Measurements from ENCODE around the gene C3orf22.

Gene C3orf22

GRCh38 chr3:126509597-126510307, 49.0 kb downstream of the C3orf22 start:
- ChIA-PET CTCF (no interaction called here), POLR2A (no interaction called here)
- no peak overlapping the region for H3K27ac ChIP-seq (ENCODE audit: extremely low read depth, low read depth, low read length)
- H3K4me1 ChIP-seq (ENCODE audit: control insufficient read depth, insufficient read depth, low read length) = no peaks in the 10 kb centered on the region
- TF ChIP-seq ZBTB7A (tag by site-specific recombination; IDR thresholded peaks at IDR 0.05; ENCODE audit: low read depth) (no peak), ZNF580 (tag by site-specific recombination; IDR thresholded peaks at IDR 0.05) (no peak), OVOL3 (tag by site-specific recombination; IDR thresholded peaks at IDR 0.05) (no peak), OSR2 (tag by site-specific recombination; IDR thresholded peaks at IDR 0.05) (no peak), ZNF624 (tag by site-specific recombination; IDR thresholded peaks at IDR 0.05) (no peak), ZNF791 (tag by site-specific recombination; IDR thresholded peaks at IDR 0.05) (no peak), HOXA7 (CRISPR knock-in tag; IDR thresholded peaks at IDR 0.05; ENCODE audit: borderline replicate concordance) (no peak), ZNF488 (tag by site-specific recombination; IDR thresholded peaks at IDR 0.05) (no peak), ZNF335 (tag by site-specific recombination; conservative IDR thresholded peaks at IDR 0.05) (no peak)
- TF ChIP-seq, protein P1, sequence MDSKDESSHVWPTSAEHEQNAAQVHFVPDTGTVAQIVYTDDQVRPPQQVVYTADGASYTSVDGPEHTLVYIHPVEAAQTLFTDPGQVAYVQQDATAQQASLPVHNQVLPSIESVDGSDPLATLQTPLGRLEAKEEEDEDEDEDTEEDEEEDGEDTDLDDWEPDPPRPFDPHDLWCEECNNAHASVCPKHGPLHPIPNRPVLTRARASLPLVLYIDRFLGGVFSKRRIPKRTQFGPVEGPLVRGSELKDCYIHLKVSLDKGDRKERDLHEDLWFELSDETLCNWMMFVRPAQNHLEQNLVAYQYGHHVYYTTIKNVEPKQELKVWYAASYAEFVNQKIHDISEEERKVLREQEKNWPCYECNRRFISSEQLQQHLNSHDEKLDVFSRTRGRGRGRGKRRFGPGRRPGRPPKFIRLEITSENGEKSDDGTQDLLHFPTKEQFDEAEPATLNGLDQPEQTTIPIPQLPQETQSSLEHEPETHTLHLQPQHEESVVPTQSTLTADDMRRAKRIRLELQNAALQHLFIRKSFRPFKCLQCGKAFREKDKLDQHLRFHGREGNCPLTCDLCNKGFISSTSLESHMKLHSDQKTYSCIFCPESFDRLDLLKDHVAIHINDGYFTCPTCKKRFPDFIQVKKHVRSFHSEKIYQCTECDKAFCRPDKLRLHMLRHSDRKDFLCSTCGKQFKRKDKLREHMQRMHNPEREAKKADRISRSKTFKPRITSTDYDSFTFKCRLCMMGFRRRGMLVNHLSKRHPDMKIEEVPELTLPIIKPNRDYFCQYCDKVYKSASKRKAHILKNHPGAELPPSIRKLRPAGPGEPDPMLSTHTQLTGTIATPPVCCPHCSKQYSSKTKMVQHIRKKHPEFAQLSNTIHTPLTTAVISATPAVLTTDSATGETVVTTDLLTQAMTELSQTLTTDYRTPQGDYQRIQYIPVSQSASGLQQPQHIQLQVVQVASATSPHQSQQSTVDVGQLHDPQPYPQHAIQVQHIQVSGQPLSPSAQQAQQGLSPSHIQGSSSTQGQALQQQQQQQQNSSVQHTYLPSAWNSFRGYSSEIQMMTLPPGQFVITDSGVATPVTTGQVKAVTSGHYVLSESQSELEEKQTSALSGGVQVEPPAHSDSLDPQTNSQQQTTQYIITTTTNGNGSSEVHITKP (tag by site-specific recombination; IDR thresholded peaks at IDR 0.05) = peak; percentile 41; the same call in 1 of the 2 replicates
- TF ChIP-seq, protein P2, sequence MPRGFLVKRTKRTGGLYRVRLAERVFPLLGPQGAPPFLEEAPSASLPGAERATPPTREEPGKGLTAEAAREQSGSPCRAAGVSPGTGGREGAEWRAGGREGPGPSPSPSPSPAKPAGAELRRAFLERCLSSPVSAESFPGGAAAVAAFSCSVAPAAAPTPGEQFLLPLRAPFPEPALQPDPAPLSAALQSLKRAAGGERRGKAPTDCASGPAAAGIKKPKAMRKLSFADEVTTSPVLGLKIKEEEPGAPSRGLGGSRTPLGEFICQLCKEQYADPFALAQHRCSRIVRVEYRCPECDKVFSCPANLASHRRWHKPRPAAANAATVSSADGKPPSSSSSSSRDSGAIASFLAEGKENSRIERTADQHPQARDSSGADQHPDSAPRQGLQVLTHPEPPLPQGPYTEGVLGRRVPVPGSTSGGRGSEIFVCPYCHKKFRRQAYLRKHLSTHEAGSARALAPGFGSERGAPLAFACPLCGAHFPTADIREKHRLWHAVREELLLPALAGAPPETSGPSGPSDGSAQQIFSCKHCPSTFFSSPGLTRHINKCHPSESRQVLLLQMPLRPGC (tag by site-specific recombination; IDR thresholded peaks at IDR 0.05) = no peak
- TF ChIP-seq, protein P3, sequence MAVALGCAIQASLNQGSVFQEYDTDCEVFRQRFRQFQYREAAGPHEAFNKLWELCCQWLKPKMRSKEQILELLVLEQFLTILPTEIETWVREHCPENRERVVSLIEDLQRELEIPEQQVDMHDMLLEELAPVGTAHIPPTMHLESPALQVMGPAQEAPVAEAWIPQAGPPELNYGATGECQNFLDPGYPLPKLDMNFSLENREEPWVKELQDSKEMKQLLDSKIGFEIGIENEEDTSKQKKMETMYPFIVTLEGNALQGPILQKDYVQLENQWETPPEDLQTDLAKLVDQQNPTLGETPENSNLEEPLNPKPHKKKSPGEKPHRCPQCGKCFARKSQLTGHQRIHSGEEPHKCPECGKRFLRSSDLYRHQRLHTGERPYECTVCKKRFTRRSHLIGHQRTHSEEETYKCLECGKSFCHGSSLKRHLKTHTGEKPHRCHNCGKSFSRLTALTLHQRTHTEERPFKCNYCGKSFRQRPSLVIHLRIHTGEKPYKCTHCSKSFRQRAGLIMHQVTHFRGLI (tag by site-specific recombination; IDR thresholded peaks at IDR 0.05) = peak; percentile 75
- H3K36me3 ChIP-seq (ENCODE audit: control insufficient read depth in 2 of 2, insufficient read depth in 1 of 2, low read length in 2 of 2) = no peaks in the 10 kb centered on the region
- H3K9me3 ChIP-seq (ENCODE audit: control insufficient read depth, insufficient read depth, low read depth, low read length) = no peaks in the 10 kb centered on the region
- H3K4me3 ChIP-seq (ENCODE audit: low read depth, low read length) = no peak overlapping the region

- Histone ChIP-seq H3K27ac (ENCODE audit: extremely low read depth, low read depth, low read length) (no peak overlapping the region), H3K36me3 (ENCODE audit: control insufficient read depth in 2 of 2, insufficient read depth in 1 of 2, low read length in 2 of 2) (no peaks in the 10 kb centered on the region), H3K4me1 (ENCODE audit: control insufficient read depth, insufficient read depth, low read length) (no peaks in the 10 kb centered on the region), H3K9me3 (ENCODE audit: control insufficient read depth, insufficient read depth, low read depth, low read length) (no peaks in the 10 kb centered on the region), H3K4me3 (ENCODE audit: low read depth, low read length) (no peak overlapping the region)
- ChIA-PET POLR2A (no interaction called here), CTCF (interaction anchor here (0.8 kb wide), 1 partner anchor 14 kb away, joined by 3 read pairs; no protein-coding TSS in a partner anchor)
- no peak for TF ChIP-seq SALL2 (tag by site-specific recombination; IDR thresholded peaks at IDR 0.05; ENCODE audit: borderline replicate concordance)
- no peak for TF ChIP-seq IKZF3 (tag by site-specific recombination; IDR thresholded peaks at IDR 0.05)
- no peak for TF ChIP-seq KLF7 (tag by site-specific recombination; IDR thresholded peaks at IDR 0.05; ENCODE audit: borderline replicate concordance)
- TF ChIP-seq, protein P4, sequence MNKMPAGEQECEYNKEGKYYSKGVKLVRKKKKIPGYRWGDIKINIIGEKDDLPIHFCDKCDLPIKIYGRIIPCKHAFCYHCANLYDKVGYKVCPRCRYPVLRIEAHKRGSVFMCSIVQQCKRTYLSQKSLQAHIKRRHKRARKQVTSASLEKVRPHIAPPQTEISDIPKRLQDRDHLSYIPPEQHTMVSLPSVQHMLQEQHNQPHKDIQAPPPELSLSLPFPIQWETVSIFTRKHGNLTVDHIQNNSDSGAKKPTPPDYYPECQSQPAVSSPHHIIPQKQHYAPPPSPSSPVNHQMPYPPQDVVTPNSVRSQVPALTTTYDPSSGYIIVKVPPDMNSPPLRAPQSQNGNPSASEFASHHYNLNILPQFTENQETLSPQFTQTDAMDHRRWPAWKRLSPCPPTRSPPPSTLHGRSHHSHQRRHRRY (tag by site-specific recombination; IDR thresholded peaks at IDR 0.05) = no peak
- no peak for TF ChIP-seq ZNF223 (tag by site-specific recombination; IDR thresholded peaks at IDR 0.05)
- TF ChIP-seq ZNF707 (tag by site-specific recombination; IDR thresholded peaks at IDR 0.05) = no peak
- no peak for TF ChIP-seq ZNF660 (tag by site-specific recombination; IDR thresholded peaks at IDR 0.05)
- no peak for TF ChIP-seq GLIS1 (tag by site-specific recombination; IDR thresholded peaks at IDR 0.05)
- no peak for TF ChIP-seq ZNF16 (tag by site-specific recombination; IDR thresholded peaks at IDR 0.05; ENCODE audit: low read depth)
- TF ChIP-seq ZNF121 (tag by site-specific recombination; IDR thresholded peaks at IDR 0.05) = no peak
- no peak for TF ChIP-seq ZNF555 (tag by site-specific recombination; conservative IDR thresholded peaks at IDR 0.05)
- no peak for TF ChIP-seq ZNF311 (tag by site-specific recombination; IDR thresholded peaks at IDR 0.05; ENCODE audit: borderline replicate concordance)
- TF ChIP-seq ZNF585B (tag by site-specific recombination; IDR thresholded peaks at IDR 0.05) = no peak
- TF ChIP-seq ZNF274 (IDR thresholded peaks at IDR 0.05; ENCODE audit: low read length) = no peak
- no peak for TF ChIP-seq ZNF274 (tag by site-specific recombination; IDR thresholded peaks at IDR 0.05; ENCODE audit: borderline replicate concordance)
Measured at GRCh38 chr3:126508564-126508964, 50.2 kb downstream of the C3orf22 start.
